Hepatocyte (in vitro differentiated cells): ENCODE measurements around the gene MCOLN2.

Experiments used
- CTCF ChIP-seq: fragments of 200-600 bp; sonication (generic); IDR thresholded peaks from 2 replicates; pipeline ENCODE4 v1.5.1; 2016; ENCODE audit warnings: antibody characterized with exemption, mild to moderate bottlenecking; ENCODE audit not compliant: poor library complexity
- EZH2 ChIP-seq: fragments of 200-600 bp; sonication (generic); IDR thresholded peaks from 2 replicates; pipeline ENCODE4 v1.6.1; 2016; ENCODE audit warnings: antibody characterized with exemption, mild to moderate bottlenecking, borderline replicate concordance
- EZH2phosphoT487 ChIP-seq: fragments of 200-600 bp; sonication (generic); IDR thresholded peaks from one replicate; pipeline ENCODE4 v1.6.1; 2018; ENCODE audit warnings: antibody characterized with exemption, mild to moderate bottlenecking, low read depth, moderate library complexity; ENCODE audit not compliant: unreplicated experiment, severe bottlenecking

- no peak for TF ChIP-seq EZH2
- TF ChIP-seq CTCF: peak; percentile 86
- TF ChIP-seq EZH2phosphoT487: no peak
These were observed 60.6 kb downstream of the MCOLN2 start for GRCh38 chr1:84936116-84936810.
